SK-N-SH treated with all-trans-retinoic acid at 6 μM for 48 hours (cell line): Measurements from ENCODE around the gene FHIT.

Source experiments
- ATAC-seq: fragments of 200-7000 bp; cut with Tn5 transposase; 3 replicates; pipeline ENCODE4 v1.9.1; 2020; ENCODE audit warnings: mild to moderate bottlenecking, moderate library complexity
- ARNTL ChIP-seq: fragments of 450-650 bp; formaldehyde crosslinking; IDR thresholded peaks from 2 replicates; pipeline ENCODE4 v1.5.0; 2020; ENCODE audit warnings: low read depth, mild to moderate bottlenecking, moderate library complexity, borderline replicate concordance
- BACH2 ChIP-seq: fragments of 250-450 bp; sonication (Bioruptor Pico); IDR thresholded peaks from 2 replicates; pipeline ENCODE4 v1.9.0; 2021; ENCODE audit warnings: mild to moderate bottlenecking, borderline replicate concordance
- CSDC2 ChIP-seq: fragments of 250-450 bp; sonication (Bioruptor Pico); IDR thresholded peaks from 2 replicates; pipeline ENCODE4 v1.5.0; 2020; ENCODE audit warnings: mild to moderate bottlenecking, moderate library complexity
- CSRNP3 ChIP-seq: fragments of 250-450 bp; sonication (Bioruptor Pico); IDR thresholded peaks from 2 replicates; pipeline ENCODE4 v1.5.1; 2021; ENCODE audit warnings: mild to moderate bottlenecking, moderate library complexity
- GLIS3 ChIP-seq: fragments of 250-450 bp; sonication (Bioruptor Pico); IDR thresholded peaks from 2 replicates; pipeline ENCODE4 v1.5.0; 2020; ENCODE audit warnings: mild to moderate bottlenecking, moderate library complexity
- ISL1 ChIP-seq: fragments of 250-450 bp; sonication (Bioruptor Pico); IDR thresholded peaks from 2 replicates; pipeline ENCODE4 v2.1.2; 2022; ENCODE audit warnings: mild to moderate bottlenecking, moderate library complexity
- POU6F1 ChIP-seq: fragments of 250-450 bp; sonication (Bioruptor Pico); IDR thresholded peaks from 2 replicates; pipeline ENCODE4 v1.8.0; 2021; ENCODE audit warnings: low read depth, mild to moderate bottlenecking, moderate library complexity, borderline replicate concordance
- PPARA ChIP-seq: fragments of 250-450 bp; sonication (Bioruptor Pico); IDR thresholded peaks from 2 replicates; pipeline ENCODE4 v1.5.0; 2020; ENCODE audit warnings: mild to moderate bottlenecking, borderline replicate concordance
- RARB ChIP-seq: fragments of 250-450 bp; sonication (Bioruptor Pico); IDR thresholded peaks from 2 replicates; pipeline ENCODE4 v1.8.0; 2021; ENCODE audit warnings: mild to moderate bottlenecking, moderate library complexity
- TCF4 ChIP-seq: fragments of 250-450 bp; sonication (Bioruptor Pico); IDR thresholded peaks from 2 replicates; pipeline ENCODE4 v1.8.0; 2021; ENCODE audit warnings: mild to moderate bottlenecking, moderate library complexity, borderline replicate concordance
- TOX ChIP-seq: fragments of 250-450 bp; sonication (Bioruptor Pico); IDR thresholded peaks from 2 replicates; pipeline ENCODE4 v1.8.0; 2021; ENCODE audit warnings: mild to moderate bottlenecking, moderate library complexity, borderline replicate concordance
- ZC3H10 ChIP-seq: fragments of 250-450 bp; sonication (Bioruptor Pico); IDR thresholded peaks from 2 replicates; pipeline ENCODE4 v1.5.1; 2021; ENCODE audit warnings: mild to moderate bottlenecking, moderate library complexity
- ZFP3 ChIP-seq: fragments of 250-450 bp; sonication (Bioruptor Pico); IDR thresholded peaks from 2 replicates; pipeline ENCODE4 v1.5.0; 2020; ENCODE audit warnings: mild to moderate bottlenecking, moderate library complexity
- ZFP30 ChIP-seq: fragments of 450-650 bp; formaldehyde crosslinking; IDR thresholded peaks from 2 replicates; pipeline ENCODE4 v1.5.0; 2022; ENCODE audit warnings: mild to moderate bottlenecking, moderate library complexity
- ZNF565 ChIP-seq: fragments of 450-650 bp; formaldehyde crosslinking; conservative IDR thresholded peaks from 2 replicates; pipeline ENCODE4 v1.5.0; 2020; ENCODE audit warnings: low read depth, mild to moderate bottlenecking, moderate library complexity
- ZNF70 ChIP-seq: fragments of 450-650 bp; formaldehyde crosslinking; IDR thresholded peaks from 2 replicates; pipeline ENCODE4 v1.5.0; 2020; ENCODE audit warnings: mild to moderate bottlenecking, moderate library complexity
- ZNF8 ChIP-seq: fragments of 450-650 bp; formaldehyde crosslinking; IDR thresholded peaks from 2 replicates; pipeline ENCODE4 v1.5.0; 2020; ENCODE audit warnings: mild to moderate bottlenecking, moderate library complexity
- TF ChIP-seq, protein P1 (sequence below): fragments of 250-450 bp; sonication (Bioruptor Pico); IDR thresholded peaks from 2 replicates; pipeline ENCODE4 v1.5.0; 2020; ENCODE audit warnings: mild to moderate bottlenecking, moderate library complexity
- TF ChIP-seq, protein P2 (sequence below): fragments of 250-450 bp; sonication (Bioruptor Pico); IDR thresholded peaks from 2 replicates; pipeline ENCODE4 v1.5.1; 2020; ENCODE audit warnings: low read depth, mild to moderate bottlenecking, moderate library complexity

FHIT gene

DNA sequence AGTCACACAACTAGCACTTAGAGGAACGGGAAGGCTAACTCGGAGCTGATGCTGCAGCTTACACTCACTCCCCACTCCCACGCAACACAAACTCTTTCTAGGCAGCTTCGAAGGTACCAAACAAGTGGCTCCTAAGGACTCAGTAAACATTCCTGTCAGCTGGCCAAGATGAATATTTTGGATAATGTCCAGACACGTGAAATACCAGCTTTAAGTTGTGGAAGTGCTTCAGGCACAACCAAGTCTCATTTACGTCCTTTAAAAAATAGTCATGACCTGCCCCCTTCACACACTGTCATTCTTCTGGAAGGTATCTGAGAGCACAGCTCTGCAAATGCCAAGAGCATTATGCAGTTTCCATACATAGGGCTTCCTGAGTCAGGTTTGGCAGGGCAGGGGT is 1195.5 kb downstream of the FHIT start:
- TF ChIP-seq ZNF565 (CRISPR knock-in tag), result no peak
- no peak for TF ChIP-seq CSDC2 (CRISPR knock-in tag)
- TF ChIP-seq CSRNP3 (CRISPR knock-in tag), result no peak
- peak; percentile 62; the same call in 2 of the 3 replicates for ATAC-seq

DNA sequence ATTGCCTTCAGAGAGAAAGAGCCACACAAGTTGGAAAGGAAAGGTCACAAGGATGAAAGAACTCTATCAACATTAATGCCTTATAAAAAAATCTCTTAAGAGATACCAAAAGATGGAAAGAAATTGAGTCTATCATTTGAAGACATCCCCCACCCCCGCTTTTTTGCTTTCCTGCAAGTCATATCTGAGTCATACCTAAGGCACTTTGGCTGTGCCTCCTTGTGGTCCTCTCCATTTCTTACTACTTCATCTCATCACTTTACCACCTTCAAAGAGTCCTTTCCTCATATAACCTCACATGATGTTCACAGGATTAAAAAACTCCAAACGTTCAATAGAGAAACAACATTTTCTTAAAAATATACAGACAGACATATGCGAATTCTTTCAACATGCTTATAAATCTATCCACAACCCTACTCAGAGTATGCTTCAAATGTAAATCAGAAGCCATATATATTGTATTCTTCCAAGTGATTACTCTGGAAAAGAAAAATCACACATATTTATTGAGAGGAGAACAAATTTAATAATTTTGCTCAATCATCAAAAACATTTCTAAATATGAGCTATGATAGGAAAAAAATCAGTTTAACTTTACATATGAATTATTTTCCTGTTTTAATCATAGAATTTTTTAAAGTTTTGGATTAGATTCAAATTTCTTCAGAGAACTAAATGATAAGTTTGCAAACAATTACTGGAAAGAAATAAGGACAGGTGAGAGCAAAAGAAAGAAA is 1197.6 kb downstream of the FHIT start:
- no peak for TF ChIP-seq TCF4 (CRISPR knock-in tag)
- no peak for TF ChIP-seq CSRNP3 (CRISPR knock-in tag)
- no peak for TF ChIP-seq RARB
- TF ChIP-seq POU6F1 (CRISPR knock-in tag), result no peak
- TF ChIP-seq, protein P1, sequence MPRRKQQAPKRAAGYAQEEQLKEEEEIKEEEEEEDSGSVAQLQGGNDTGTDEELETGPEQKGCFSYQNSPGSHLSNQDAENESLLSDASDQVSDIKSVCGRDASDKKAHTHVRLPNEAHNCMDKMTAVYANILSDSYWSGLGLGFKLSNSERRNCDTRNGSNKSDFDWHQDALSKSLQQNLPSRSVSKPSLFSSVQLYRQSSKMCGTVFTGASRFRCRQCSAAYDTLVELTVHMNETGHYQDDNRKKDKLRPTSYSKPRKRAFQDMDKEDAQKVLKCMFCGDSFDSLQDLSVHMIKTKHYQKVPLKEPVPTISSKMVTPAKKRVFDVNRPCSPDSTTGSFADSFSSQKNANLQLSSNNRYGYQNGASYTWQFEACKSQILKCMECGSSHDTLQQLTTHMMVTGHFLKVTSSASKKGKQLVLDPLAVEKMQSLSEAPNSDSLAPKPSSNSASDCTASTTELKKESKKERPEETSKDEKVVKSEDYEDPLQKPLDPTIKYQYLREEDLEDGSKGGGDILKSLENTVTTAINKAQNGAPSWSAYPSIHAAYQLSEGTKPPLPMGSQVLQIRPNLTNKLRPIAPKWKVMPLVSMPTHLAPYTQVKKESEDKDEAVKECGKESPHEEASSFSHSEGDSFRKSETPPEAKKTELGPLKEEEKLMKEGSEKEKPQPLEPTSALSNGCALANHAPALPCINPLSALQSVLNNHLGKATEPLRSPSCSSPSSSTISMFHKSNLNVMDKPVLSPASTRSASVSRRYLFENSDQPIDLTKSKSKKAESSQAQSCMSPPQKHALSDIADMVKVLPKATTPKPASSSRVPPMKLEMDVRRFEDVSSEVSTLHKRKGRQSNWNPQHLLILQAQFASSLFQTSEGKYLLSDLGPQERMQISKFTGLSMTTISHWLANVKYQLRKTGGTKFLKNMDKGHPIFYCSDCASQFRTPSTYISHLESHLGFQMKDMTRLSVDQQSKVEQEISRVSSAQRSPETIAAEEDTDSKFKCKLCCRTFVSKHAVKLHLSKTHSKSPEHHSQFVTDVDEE (CRISPR knock-in tag), result no peak
- no peak for TF ChIP-seq BACH2 (CRISPR knock-in tag)
- TF ChIP-seq ZC3H10 (CRISPR knock-in tag), result no peak
- no peak for TF ChIP-seq ISL1 (CRISPR knock-in tag)
- no peak for TF ChIP-seq GLIS3 (CRISPR knock-in tag)
- no peak for TF ChIP-seq CSDC2 (CRISPR knock-in tag)
- TF ChIP-seq ZNF565 (CRISPR knock-in tag), result no peak
- no peak for TF ChIP-seq ZFP3 (CRISPR knock-in tag)
- TF ChIP-seq TOX, result no peak
- TF ChIP-seq PPARA (CRISPR knock-in tag), result no peak
- TF ChIP-seq ZNF70 (CRISPR knock-in tag), result no peak
- TF ChIP-seq, protein P2, sequence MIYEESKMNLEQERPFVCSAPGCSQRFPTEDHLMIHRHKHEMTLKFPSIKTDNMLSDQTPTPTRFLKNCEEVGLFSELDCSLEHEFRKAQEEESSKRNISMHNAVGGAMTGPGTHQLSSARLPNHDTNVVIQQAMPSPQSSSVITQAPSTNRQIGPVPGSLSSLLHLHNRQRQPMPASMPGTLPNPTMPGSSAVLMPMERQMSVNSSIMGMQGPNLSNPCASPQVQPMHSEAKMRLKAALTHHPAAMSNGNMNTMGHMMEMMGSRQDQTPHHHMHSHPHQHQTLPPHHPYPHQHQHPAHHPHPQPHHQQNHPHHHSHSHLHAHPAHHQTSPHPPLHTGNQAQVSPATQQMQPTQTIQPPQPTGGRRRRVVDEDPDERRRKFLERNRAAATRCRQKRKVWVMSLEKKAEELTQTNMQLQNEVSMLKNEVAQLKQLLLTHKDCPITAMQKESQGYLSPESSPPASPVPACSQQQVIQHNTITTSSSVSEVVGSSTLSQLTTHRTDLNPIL (CRISPR knock-in tag), result no peak
- no peak for TF ChIP-seq ARNTL (CRISPR knock-in tag)
- no peak for TF ChIP-seq ZNF8 (CRISPR knock-in tag)
- no peak for ATAC-seq

- ATAC-seq, result no peak
- TF ChIP-seq BACH2 (CRISPR knock-in tag) (no peak), ZFP30 (CRISPR knock-in tag) (no peak)
Observed at GRCh38 chr3:60048447-60048848, 1202.8 kb downstream of the FHIT start.
